Measurements from ENCODE around the gene DGCR2.

- TF ChIP-seq CTCF (IDR thresholded peaks at IDR 0.05; ENCODE audit: insufficient read depth, low read length, poor library complexity, severe bottlenecking) (no peak), EZH2phosphoT487 (conservative IDR thresholded peaks at IDR 0.05; ENCODE audit: low read length) (no peak)
Measured at GRCh38 chr22:19108807-19109197, 13.4 kb downstream of the DGCR2 start.
